CD4-positive, alpha-beta memory T cell (primary cell): ENCODE measurements around the gene PRG2. TPM values are rescaled to one million over a fixed set of nuclear protein-coding genes. Genes with fewer than 3 reads are reported as not detected.

ENCODE experiments used
- CTCF ChIA-PET: fragments of 350-600 bp; sonication (Branson Sonifier 250); formaldehyde crosslinking; loops from one replicate; lab custom pipeline; 2021; ENCODE audit warnings: inconsistent platforms; ENCODE audit not compliant: partially characterized antibody; lab: Charles Lee
- POLR2A ChIA-PET: fragments of 350-600 bp; sonication (Branson Sonifier 250); formaldehyde crosslinking; loops from one replicate; lab custom pipeline; 2021; ENCODE audit not compliant: partially characterized antibody; lab: Charles Lee
- DNase-seq, 5 donors: peaks; one replicate each; pipeline versions ENCODE4 v3.0.0 to v3.0.0-alpha.2; 2020 to 2022; ENCODE audit warnings: mixed read lengths in 1 of 5
- H3K27ac ChIP-seq: one replicate; pipeline ENCODE4 v1.7.0; 2013; ENCODE audit warnings: low read depth, low read length
- H3K27me3 ChIP-seq: 2 replicates; pipeline ENCODE4 v1.7.0; 2013; ENCODE audit warnings: mild to moderate bottlenecking, low read length, moderate library complexity; ENCODE audit not compliant: insufficient read depth
- H3K36me3 ChIP-seq: 2 replicates; pipeline ENCODE4 v1.7.0; 2013; ENCODE audit warnings: mild to moderate bottlenecking, low read length, moderate library complexity; ENCODE audit not compliant: insufficient read depth
- H3K4me1 ChIP-seq: 2 replicates; pipeline ENCODE4 v1.7.0; 2013; ENCODE audit warnings: mild to moderate bottlenecking, low read length, moderate library complexity; ENCODE audit not compliant: insufficient read depth
- H3K4me3 ChIP-seq, 2 donors: one replicate each; pipeline ENCODE4 v1.7.0; 2013; ENCODE audit warnings: low read length in 2 of 2, mild to moderate bottlenecking in 1 of 2
- H3K9me3 ChIP-seq, 2 donors: one replicate each; pipeline ENCODE4 v1.7.0; 2013; ENCODE audit warnings: low read length in 2 of 2, control low read depth in 1 of 2; ENCODE audit not compliant: control insufficient read depth in 1 of 2
- H3K27ac Mint-ChIP-seq, 7 donors: one replicate each; pipeline ENCODE4 v1.8.0; 2020 to 2021; ENCODE audit warnings: mixed read lengths in 7 of 7, mild to moderate bottlenecking in 6 of 7, inconsistent platforms in 3 of 7, moderate library complexity in 3 of 7
- H3K27me3 Mint-ChIP-seq, 2 donors: one replicate each; pipeline ENCODE4 v1.8.0; 2020 to 2021; ENCODE audit warnings: mixed read lengths in 2 of 2
- H3K36me3 Mint-ChIP-seq, 2 donors: one replicate each; pipeline ENCODE4 v1.8.0; 2020 to 2021; ENCODE audit warnings: mixed read lengths in 2 of 2, inconsistent platforms in 1 of 2, mild to moderate bottlenecking in 1 of 2
- H3K4me1 Mint-ChIP-seq, 4 donors: one replicate each; pipeline ENCODE4 v1.8.0; 2020 to 2021; ENCODE audit warnings: mixed read lengths in 4 of 4, mild to moderate bottlenecking in 1 of 4
- H3K4me3 Mint-ChIP-seq, 8 donors: one replicate each; pipeline ENCODE4 v1.8.0; 2020 to 2021; ENCODE audit warnings: mixed read lengths in 8 of 8, mild to moderate bottlenecking in 7 of 8, moderate library complexity in 6 of 8, inconsistent platforms in 3 of 8
- H3K9me3 Mint-ChIP-seq, 8 donors: one replicate each; pipeline ENCODE4 v1.8.0; 2020 to 2021; ENCODE audit warnings: mixed read lengths in 8 of 8, mild to moderate bottlenecking in 5 of 8, inconsistent platforms in 3 of 8, moderate library complexity in 1 of 8
- intact Hi-C: fragments of 100-400 bp; cut with micrococcal nuclease; formaldehyde crosslinking; loops from one replicate; pipeline ENCODE4 v1.15.1; 2023
- polyA plus RNA-seq, 2 donors: library from polyadenylated mRNA; unstranded; fragments of 300-500 nt; fragmentation: Illumina TruSeq; gene quantifications; one replicate each; pipeline ENCODE4 v1.2.3, GENCODE V29; 2021
- total RNA-seq, 2 experiments: library from RNA; stranded (reverse); gene quantifications; one replicate each; pipeline ENCODE4 v1.2.3, GENCODE V29; 2021

PRG2 gene
- total and polyA plus RNA-seq, 4 experiments from 2014 or later, result 0.25 TPM; not detected in 3

DNA sequence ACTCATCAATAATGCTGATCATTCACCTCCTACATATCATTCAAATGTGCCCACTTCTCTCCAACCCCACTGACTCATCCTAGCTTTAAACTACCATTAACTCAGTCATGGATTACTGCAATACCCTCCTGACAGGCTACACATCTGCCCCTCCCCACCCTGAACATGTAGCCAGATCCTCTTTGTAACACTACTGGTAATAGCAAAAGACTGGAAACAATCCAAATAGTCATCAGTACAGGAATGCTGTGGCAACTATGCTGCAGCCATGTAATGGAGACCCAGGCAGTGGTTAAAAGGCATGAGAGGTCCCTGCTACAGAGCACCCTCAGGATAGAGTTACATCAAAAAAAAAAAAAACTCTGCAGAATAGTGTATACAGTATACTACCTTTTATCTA is 19.8 kb upstream of the PRG2 start:
- H3K4me1 ChIP-seq, result peaks cover 8% of the 10 kb centered on the region
- peaks cover 39% of the 10 kb centered on the region for H3K36me3 ChIP-seq
- ChIA-PET CTCF (no interaction called here), POLR2A (no interaction called here)
- Mint-ChIP-seq H3K27ac (no peak overlapping the region), H3K4me1 (peaks cover 9 to 17% (median 10%) of the 10 kb centered on the region in 4 donors), H3K4me3 (no peak overlapping the region), H3K27me3 (no peaks in the 10 kb centered on the region), H3K36me3 (peaks cover 62 to 65% of the 10 kb centered on the region in 2 donors), H3K9me3 (no peaks in the 10 kb centered on the region)
- no peak for DNase-seq
- H3K27ac ChIP-seq, result no peak overlapping the region
- intact Hi-C loops, result no loop called here
- no peak overlapping the region for H3K4me3 ChIP-seq
- no peaks in the 10 kb centered on the region for H3K27me3 ChIP-seq
- no peaks in the 10 kb centered on the region for H3K9me3 ChIP-seq

GRCh38 chr11:57409321-57410100 is 19.1 kb upstream of the PRG2 start:
- no peaks in the 10 kb centered on the region for H3K27me3 ChIP-seq
- Mint-ChIP-seq H3K4me1 (peaks cover 9 to 17% (median 10%) of the 10 kb centered on the region in 4 donors), H3K36me3 (peaks cover 54 to 58% of the 10 kb centered on the region in 2 donors), H3K9me3 (no peaks in the 10 kb centered on the region), H3K27ac (peak overlapping the region in 1 of 7 donors; percentile 25), H3K27me3 (no peaks in the 10 kb centered on the region), H3K4me3 (no peak overlapping the region)
- no peak for DNase-seq
- H3K36me3 ChIP-seq, result peaks cover 39% of the 10 kb centered on the region
- CTCF ChIA-PET, result no interaction called here
- intact Hi-C loops, result no loop called here
- POLR2A ChIA-PET, result no interaction called here
- no peak overlapping the region for H3K27ac ChIP-seq
- H3K4me3 ChIP-seq, result no peak overlapping the region
- peaks cover 8% of the 10 kb centered on the region for H3K4me1 ChIP-seq
- H3K9me3 ChIP-seq, result no peaks in the 10 kb centered on the region

GRCh38 chr11:57408771-57409170 is 18.3 kb upstream of the PRG2 start:
- H3K4me1 Mint-ChIP-seq, result peaks cover 9 to 17% (median 10%) of the 10 kb centered on the region in 4 donors

GRCh38 chr11:57407941-57408475 is 17.6 kb upstream of the PRG2 start:
- Mint-ChIP-seq H3K27me3 (no peaks in the 10 kb centered on the region), H3K9me3 (no peaks in the 10 kb centered on the region), H3K36me3 (peaks cover 42 to 44% of the 10 kb centered on the region in 2 donors), H3K4me1 (peaks cover 5 to 17% (median 10%) of the 10 kb centered on the region in 4 donors), H3K27ac (peak overlapping the region in 1 of 7 donors; percentile 55), H3K4me3 (no peak overlapping the region)
- no peak overlapping the region for H3K4me3 ChIP-seq
- H3K9me3 ChIP-seq, result no peaks in the 10 kb centered on the region
- intact Hi-C loops, result no loop called here
- DNase-seq, result no peak
- CTCF ChIA-PET, result interaction anchor here (0.9 kb wide), 1 partner anchor 50 kb away, joined by 4 read pairs; no protein-coding TSS in a partner anchor
- peaks cover 8% of the 10 kb centered on the region for H3K4me1 ChIP-seq
- POLR2A ChIA-PET, result no interaction called here
- H3K27ac ChIP-seq, result no peak overlapping the region
- H3K27me3 ChIP-seq, result no peaks in the 10 kb centered on the region
- H3K36me3 ChIP-seq, result peaks cover 30% of the 10 kb centered on the region

More at GRCh38 chr11:57408771-57409170, 18.3 kb upstream of the PRG2 start:
- ChIA-PET POLR2A (no interaction called here), CTCF (interaction anchor here (0.9 kb wide), 1 partner anchor 49 kb away, joined by 4 read pairs; no protein-coding TSS in a partner anchor)
- Mint-ChIP-seq H3K27ac (no peak overlapping the region), H3K27me3 (no peaks in the 10 kb centered on the region), H3K9me3 (no peaks in the 10 kb centered on the region), H3K4me3 (no peak overlapping the region), H3K36me3 (peaks cover 50 to 51% of the 10 kb centered on the region in 2 donors)
- intact Hi-C loops, result no loop called here
- Histone ChIP-seq H3K4me1 (peaks cover 8% of the 10 kb centered on the region), H3K27ac (no peak overlapping the region), H3K4me3 (no peak overlapping the region), H3K36me3 (peaks cover 35% of the 10 kb centered on the region), H3K9me3 (no peaks in the 10 kb centered on the region), H3K27me3 (no peaks in the 10 kb centered on the region)
- no peak for DNase-seq

- Histone ChIP-seq H3K27ac (no peak overlapping the region), H3K4me3 (no peak overlapping the region), H3K36me3 (peaks cover 30% of the 10 kb centered on the region), H3K4me1 (peaks cover 8% of the 10 kb centered on the region), H3K9me3 (no peaks in the 10 kb centered on the region), H3K27me3 (no peaks in the 10 kb centered on the region)
- Mint-ChIP-seq H3K4me3 (no peak overlapping the region), H3K9me3 (no peaks in the 10 kb centered on the region), H3K36me3 (peaks cover 38 to 40% of the 10 kb centered on the region in 2 donors), H3K27me3 (no peaks in the 10 kb centered on the region), H3K27ac (peak overlapping the region in 4 of 7 donors; percentile 32 to 83 (median 48)), H3K4me1 (peaks cover 5 to 17% (median 12%) of the 10 kb centered on the region in 4 donors)
- DNase-seq, result no peak
- intact Hi-C loops, result no loop called here
- ChIA-PET CTCF (interaction anchor here (0.5 kb wide), 1 partner anchor 53 kb away, joined by 5 read pairs; no protein-coding TSS in a partner anchor), POLR2A (no interaction called here)
Observed at GRCh38 chr11:57407010-57407920, 16.8 kb upstream of the PRG2 start.

DNA sequence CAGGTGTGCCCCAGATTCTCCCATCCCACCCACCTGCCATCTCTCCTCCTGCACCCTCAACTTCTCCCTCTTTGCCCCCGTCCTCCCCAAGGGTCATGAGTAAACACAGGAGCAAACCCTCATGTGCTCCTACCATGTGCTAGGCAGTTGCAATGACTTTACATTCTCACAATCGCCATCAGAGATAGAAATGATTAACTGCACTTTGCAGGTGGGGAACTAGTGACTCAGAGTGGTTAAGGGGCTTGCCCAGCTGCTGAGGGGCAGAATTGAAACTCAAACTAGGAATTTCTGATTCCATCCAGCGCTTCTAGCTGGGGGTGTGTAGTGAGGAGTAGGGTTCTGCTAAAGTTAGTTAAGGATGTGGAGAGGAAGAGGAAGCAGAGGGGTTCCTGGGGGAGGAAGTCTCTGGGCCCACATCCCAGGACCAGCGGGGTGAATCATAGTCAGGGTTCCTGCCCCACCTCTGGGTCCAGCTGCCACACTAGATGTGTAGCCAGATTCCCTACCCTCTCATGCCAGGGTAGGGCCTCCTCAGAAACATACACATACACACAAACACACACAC is 16.0 kb upstream of the PRG2 start:
- Mint-ChIP-seq H3K36me3 (peaks cover 29 to 38% of the 10 kb centered on the region in 2 donors), H3K27me3 (no peaks in the 10 kb centered on the region), H3K9me3 (no peaks in the 10 kb centered on the region), H3K4me1 (peaks cover 5 to 17% (median 12%) of the 10 kb centered on the region in 4 donors), H3K27ac (peak overlapping the region in 4 of 7 donors; percentile 42 to 83 (median 69)), H3K4me3 (no peak overlapping the region)
- intact Hi-C loops, result no loop called here
- H3K27me3 ChIP-seq, result no peaks in the 10 kb centered on the region
- H3K4me3 ChIP-seq, result no peak overlapping the region
- no peaks in the 10 kb centered on the region for H3K9me3 ChIP-seq
- DNase-seq, result no peak
- H3K4me1 ChIP-seq, result peaks cover 8% of the 10 kb centered on the region
- peaks cover 30% of the 10 kb centered on the region for H3K36me3 ChIP-seq
- ChIA-PET POLR2A (no interaction called here), CTCF (no interaction called here)
- no peak overlapping the region for H3K27ac ChIP-seq
